ENCODE results near the gene MYO15A. TPM values are rescaled to one million over a fixed set of nuclear protein-coding genes. Genes with fewer than 3 reads are reported as not detected.

Gene MYO15A
- total RNA-seq = under 0.01 TPM in 2 replicates

GRCh38 chr17:18108401-18109312, at the start of gene MYO15A:
Gene MYO15A (plus strand): TSS chr17:18108756. CDS start chr17:18118801, 10,045 bp downstream.

GRCh38 chr17:18087610-18088491, 20.7 kb upstream of the MYO15A start, which contains the start of gene DRG2:
Gene DRG2 (plus strand): TSS chr17:18087948. CDS start chr17:18088024, 76 bp downstream.

GRCh38 chr17:18183334-18184142, 75.0 kb downstream of the MYO15A start, which contains the start of gene ALKBH5:
Gene ALKBH5 (plus strand): TSS chr17:18183828. CDS start chr17:18184244, 416 bp downstream.

GRCh38 chr17:18225121-18225641, 116.6 kb downstream of the MYO15A start, which contains the start of gene LLGL1:
Gene LLGL1 (plus strand): TSS chr17:18225635. CDS start chr17:18225683, 48 bp downstream.

Other genes starting within 250 kb of the MYO15A start
- 11.6 and 12.4 TPM in 2 replicates for gene TOM1L2, start 136.4 kb upstream of the MYO15A start, total RNA-seq
- gene DRC3, start 135.9 kb upstream of the MYO15A start, total RNA-seq = under 0.01 and 0.43 TPM in 2 replicates
- gene ATPAF2, start 69.6 kb upstream of the MYO15A start, total RNA-seq = 8.7 and 12.5 TPM in 2 replicates
- 11.3 and 12.0 TPM in 2 replicates for gene GID4, start 69.3 kb upstream of the MYO15A start, total RNA-seq
- gene DRG2, start 20.8 kb upstream of the MYO15A start, total RNA-seq = 24.1 and 35.4 TPM in 2 replicates
- 103 and 130 TPM in 2 replicates for gene ALKBH5, start 75.1 kb downstream of the MYO15A start, total RNA-seq
- 26.6 and 33.3 TPM in 2 replicates for gene LLGL1, start 116.9 kb downstream of the MYO15A start, total RNA-seq
- gene FLII, start 150.0 kb downstream of the MYO15A start, total RNA-seq = 354 and 405 TPM in 2 replicates
- 17.9 and 30.8 TPM in 2 replicates for gene MIEF2, start 151.9 kb downstream of the MYO15A start, total RNA-seq
- gene TOP3A, start 206.2 kb downstream of the MYO15A start, total RNA-seq = 12.6 and 19.0 TPM in 2 replicates
- gene SMCR8, start 206.5 kb downstream of the MYO15A start, total RNA-seq = 14.2 and 14.7 TPM in 2 replicates

Measured in tracheal epithelial cell (primary cell).